Pancreas (tissue), 10 donors: Measurements from ENCODE around the gene ADAMTSL2. TPM values are rescaled to one million over a fixed set of nuclear protein-coding genes. Genes with fewer than 3 reads are reported as not detected.

Source experiments
- ATAC-seq, 4 donors: fragments of 200-7000 bp; cut with Tn5 transposase; one replicate each; pipeline versions ENCODE4 v1.8.0 to v1.9.1; 2020; ENCODE audit warnings: mild to moderate bottlenecking in 4 of 4, moderate library complexity in 4 of 4
- DNase-seq, 6 donors: peaks; one replicate each; pipeline ENCODE4 v3.0.0-alpha.2; 2020
- FAIRE-seq: peaks from 2 replicates; lab custom pipeline; 2012; peaks lifted over from hg19 to GRCh38; lab: Jason Lieb, UNC
- H3K27ac ChIP-seq, 4 donors: fragments of 200-600 bp; sonication (generic); 1 replicate in 3 of 4; 2 replicates in 1 of 4; pipeline versions ENCODE4 v1.5.0 to v1.8.0; 2020
- H3K27me3 ChIP-seq, 4 donors: fragments of 200-600 bp; one replicate each; pipeline ENCODE4 v1.8.0; 2021
- H3K36me3 ChIP-seq, 3 donors: fragments of 200-600 bp; sonication (generic) in 1 of 3; one replicate each; pipeline versions ENCODE4 v1.5.0 to v1.8.0; 2020 to 2021
- H3K4me1 ChIP-seq, 3 donors: fragments of 200-600 bp; one replicate each; pipeline ENCODE4 v1.8.0; 2021
- H3K4me3 ChIP-seq, 4 donors: fragments of 200-600 bp; sonication (generic) in 2 of 4; one replicate each; pipeline versions ENCODE4 v1.5.0 to v1.8.0; 2020 to 2021
- H3K9me3 ChIP-seq, 4 donors: fragments of 200-600 bp; one replicate each; pipeline ENCODE4 v1.8.0; 2021
- WGBS, 2 donors: extraction: QIAGEN DNeasy Blood & Tissue Kit; methylation state at CpG; one replicate each; pipeline ENCODE4 v1.1.7; 2013; 5-methylcytosine and 5-hydroxymethylcytosine counted together
- intact Hi-C, 3 donors: fragments of 100-400 bp; cut with DNase I; formaldehyde crosslinking; loops; one replicate each; pipeline versions ENCODE4 v1.11.1 to v1.14.2; 2022
- polyA plus RNA-seq, 2 donors: library from polyadenylated mRNA; stranded (reverse); fragments of 200-250 nt; gene quantifications; one replicate each; pipeline ENCODE4 v1.2.3, GENCODE V29; 2013
- total RNA-seq, 6 donors: library from RNA; stranded (reverse); fragmentation: NEBNext Ultra II Directional in 4 of 6; extraction: Animal tissue kit (Norgen Biotek cat#: 25700) in 4 of 6; gene quantifications; one replicate each; pipeline versions ENCODE4 v1.2.1 to v1.2.4, GENCODE V29; 2021 to 2023
- TF ChIP-seq, protein P1 (sequence below), 4 donors: fragments of 200-600 bp; sonication (generic) in 3 of 4; IDR thresholded peaks; one replicate each; pipeline versions ENCODE4 v1.5.0 to v1.8.0; 2021; ENCODE audit warnings: antibody characterized with exemption in 4 of 4
- donor health status: healthy with polysubstance abuse.
- donor health status: DM: no; HTN: no; CAD: no; lungs with moderate emphysema.
- donor health status: DM: no; HTN: no; CAD: no.
- donor health status: control.
- donor health status: control.
- donor health status: Bipolar disorder and iron deficiency.
- donor health status: DM: yes; HTN: yes; CAD: no.
- donor health status: DM: no; HTN: no; CAD: no.
- donor health status: DM: no; HTN: no; CAD: no.
- donor health status: DM: yes; HTN: yes; CAD: no.

The ADAMTSL2 gene
- total and polyA plus RNA-seq, 8 donors: 1.5 to 12.9 (median 3.2) TPM

GRCh38 chr9:133581011-133581410 is 46.5 kb downstream of the ADAMTSL2 start:
- Histone ChIP-seq H3K9me3 (no peaks in the 10 kb centered on the region), H3K27ac (no peak overlapping the region), H3K27me3 (peaks cover 0 to 2% (median 0%) of the 10 kb centered on the region in 4 donors), H3K4me1 (no peaks in the 10 kb centered on the region), H3K36me3 (no peaks in the 10 kb centered on the region), H3K4me3 (no peak overlapping the region)
- FAIRE-seq (no peak), DNase-seq (no peak), ATAC-seq (no peak)
- TF ChIP-seq, protein P1, sequence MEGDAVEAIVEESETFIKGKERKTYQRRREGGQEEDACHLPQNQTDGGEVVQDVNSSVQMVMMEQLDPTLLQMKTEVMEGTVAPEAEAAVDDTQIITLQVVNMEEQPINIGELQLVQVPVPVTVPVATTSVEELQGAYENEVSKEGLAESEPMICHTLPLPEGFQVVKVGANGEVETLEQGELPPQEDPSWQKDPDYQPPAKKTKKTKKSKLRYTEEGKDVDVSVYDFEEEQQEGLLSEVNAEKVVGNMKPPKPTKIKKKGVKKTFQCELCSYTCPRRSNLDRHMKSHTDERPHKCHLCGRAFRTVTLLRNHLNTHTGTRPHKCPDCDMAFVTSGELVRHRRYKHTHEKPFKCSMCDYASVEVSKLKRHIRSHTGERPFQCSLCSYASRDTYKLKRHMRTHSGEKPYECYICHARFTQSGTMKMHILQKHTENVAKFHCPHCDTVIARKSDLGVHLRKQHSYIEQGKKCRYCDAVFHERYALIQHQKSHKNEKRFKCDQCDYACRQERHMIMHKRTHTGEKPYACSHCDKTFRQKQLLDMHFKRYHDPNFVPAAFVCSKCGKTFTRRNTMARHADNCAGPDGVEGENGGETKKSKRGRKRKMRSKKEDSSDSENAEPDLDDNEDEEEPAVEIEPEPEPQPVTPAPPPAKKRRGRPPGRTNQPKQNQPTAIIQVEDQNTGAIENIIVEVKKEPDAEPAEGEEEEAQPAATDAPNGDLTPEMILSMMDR (IDR thresholded peaks at IDR 0.05): no peak
- WGBS, 2 donors: 61 to 72% methylated on average over 4 of the region's 4 CpGs
- intact Hi-C loops: no loop called here

DNA sequence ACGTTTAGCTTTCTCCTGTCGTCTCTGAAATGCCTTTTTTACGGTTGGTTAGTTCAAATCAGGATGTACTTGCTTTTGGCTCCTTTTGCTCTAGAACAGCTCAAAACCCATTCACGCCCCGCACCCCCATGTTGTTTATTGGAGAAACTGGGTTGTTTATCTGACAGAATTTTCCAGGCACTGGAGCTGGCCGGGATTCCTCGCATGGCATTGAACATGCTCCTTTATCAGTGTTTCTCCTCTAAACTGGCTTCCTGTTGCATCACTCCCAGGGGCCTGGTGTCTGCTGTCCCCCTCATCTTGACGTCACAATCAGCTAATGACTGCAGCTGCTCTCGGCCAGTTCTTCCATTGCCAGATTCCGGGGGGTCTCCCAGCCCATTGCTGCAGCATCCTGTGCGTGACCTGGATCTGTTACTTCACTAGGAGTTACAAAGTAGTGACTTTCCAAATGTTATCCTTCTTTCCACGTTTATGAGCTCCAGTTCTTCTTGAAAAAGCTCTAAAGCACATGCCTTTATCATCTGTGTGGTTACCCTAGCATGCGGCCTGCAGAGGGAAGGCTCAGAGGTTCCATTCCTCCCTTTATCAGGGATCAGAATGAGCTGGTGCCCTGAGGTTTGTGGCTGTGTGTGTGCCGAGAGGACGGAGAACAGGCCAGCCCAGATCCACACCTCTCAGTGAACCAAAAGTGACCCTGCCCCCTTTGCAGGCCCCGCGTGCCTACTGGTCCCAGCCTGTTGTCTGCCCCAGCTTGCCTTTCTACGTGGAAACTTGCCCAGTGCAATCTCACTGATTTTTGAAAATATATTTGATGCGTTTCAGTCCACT is 47.2 kb downstream of the ADAMTSL2 start:
- Histone ChIP-seq H3K4me3 (no peak overlapping the region), H3K36me3 (no peaks in the 10 kb centered on the region), H3K27ac (no peak overlapping the region), H3K4me1 (no peaks in the 10 kb centered on the region), H3K27me3 (peaks cover 0 to 7% (median 0%) of the 10 kb centered on the region in 4 donors), H3K9me3 (no peaks in the 10 kb centered on the region)
- TF ChIP-seq, protein P1 (IDR thresholded peaks at IDR 0.05): no peak
- peak in 1 of 6 donors; percentile 16 for DNase-seq
- intact Hi-C loops: no loop called here
- no peak for FAIRE-seq
- WGBS, 2 donors: 72 to 74% methylated on average over 19 of the region's 19 CpGs
- no peak for ATAC-seq

GRCh38 chr9:133582501-133583045 is 48.1 kb downstream of the ADAMTSL2 start:
- 83 to 89% methylated on average over 14 of the region's 14 CpGs for WGBS, 2 donors
- H3K27me3 ChIP-seq: peaks cover 0 to 7% (median 0%) of the 10 kb centered on the region in 4 donors

DNA sequence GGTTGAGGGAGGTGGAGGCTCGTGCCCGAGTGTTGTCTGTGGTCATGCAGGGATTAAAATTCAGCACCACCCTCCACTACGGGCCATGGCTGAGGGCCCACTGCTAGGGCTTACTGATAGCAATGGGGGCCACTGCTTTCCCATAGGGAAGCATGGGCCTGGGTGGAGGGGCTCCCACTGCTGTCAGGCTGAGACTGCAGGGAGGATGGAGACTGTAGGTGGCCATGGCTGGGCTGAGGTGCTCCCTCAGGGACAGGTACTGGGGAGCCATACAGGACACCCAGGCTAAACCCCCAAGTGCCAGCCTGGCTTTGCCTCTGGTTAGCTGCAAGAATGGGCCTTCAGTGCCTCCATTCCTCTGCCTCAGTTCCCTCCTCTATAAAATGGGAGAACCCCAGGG is 48.6 kb downstream of the ADAMTSL2 start:
- intact Hi-C loops: no loop called here
- WGBS, 2 donors: 78 to 80% methylated on average over 3 of the region's 3 CpGs
- TF ChIP-seq, protein P1 (IDR thresholded peaks at IDR 0.05): no peak
- H3K4me3 ChIP-seq: no peak overlapping the region
- DNase-seq (peak in 1 of 6 donors; percentile 31), ATAC-seq (no peak), FAIRE-seq (no peak)
- H3K27ac ChIP-seq: no peak overlapping the region
- H3K9me3 ChIP-seq: no peaks in the 10 kb centered on the region
- peaks cover 0 to 7% (median 0%) of the 10 kb centered on the region in 4 donors for H3K27me3 ChIP-seq
- H3K36me3 ChIP-seq: no peaks in the 10 kb centered on the region
- H3K4me1 ChIP-seq: no peaks in the 10 kb centered on the region

More at GRCh38 chr9:133582501-133583045, 48.1 kb downstream of the ADAMTSL2 start:
- intact Hi-C loops: no loop called here
- Histone ChIP-seq H3K4me1 (no peaks in the 10 kb centered on the region), H3K9me3 (no peaks in the 10 kb centered on the region), H3K27ac (no peak overlapping the region), H3K36me3 (no peaks in the 10 kb centered on the region), H3K4me3 (no peak overlapping the region)
- no peak for ATAC-seq
- TF ChIP-seq, protein P1 (IDR thresholded peaks at IDR 0.05): no peak
- FAIRE-seq: no peak
- DNase-seq: peak in 1 of 6 donors; percentile 47
